HG02571 (cell line): Measurements from ENCODE around the gene USP32.

Source experiments
- ATAC-seq: cut with Tn5 transposase; IDR thresholded peaks from one replicate; pipeline ENCODE4 v1.9.1; 2021; ENCODE audit warnings: mild to moderate bottlenecking, moderate library complexity; ENCODE audit not compliant: unreplicated experiment

USP32 gene

DNA sequence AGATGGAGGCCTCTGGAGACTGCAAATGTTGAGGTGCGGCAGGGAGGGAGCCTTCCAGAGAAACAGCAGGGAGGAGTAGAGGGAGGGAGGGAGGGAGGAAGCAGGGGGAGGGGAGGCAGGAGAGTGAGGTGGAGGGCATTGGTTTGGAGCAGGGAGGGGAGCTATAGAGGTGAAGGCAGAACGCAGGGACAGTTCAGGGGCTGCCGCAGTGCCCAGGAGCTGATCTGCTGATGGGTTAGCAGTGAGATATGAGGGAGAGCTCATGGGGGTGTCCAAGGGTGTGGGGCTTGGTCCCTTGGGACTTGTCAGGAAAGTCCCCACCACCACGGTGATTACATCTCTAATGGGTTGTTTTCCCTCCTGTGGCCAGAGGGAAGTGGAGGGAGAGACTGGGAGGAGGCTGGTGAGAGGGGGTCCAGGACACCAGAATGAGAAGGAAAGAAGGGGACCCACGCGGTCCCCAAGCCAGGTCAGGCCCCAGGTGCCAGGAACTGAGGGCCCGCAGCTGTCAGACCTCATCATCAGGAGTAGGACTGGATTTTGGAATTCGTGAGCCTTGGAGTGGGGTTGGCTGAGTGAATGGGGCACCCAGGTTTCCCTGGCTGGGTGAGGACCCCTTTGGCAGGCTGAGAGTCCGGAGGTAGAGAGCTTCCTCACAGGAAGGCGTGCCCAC lies 231.0 kb downstream of the USP32 start:
- ATAC-seq = no peak

DNA sequence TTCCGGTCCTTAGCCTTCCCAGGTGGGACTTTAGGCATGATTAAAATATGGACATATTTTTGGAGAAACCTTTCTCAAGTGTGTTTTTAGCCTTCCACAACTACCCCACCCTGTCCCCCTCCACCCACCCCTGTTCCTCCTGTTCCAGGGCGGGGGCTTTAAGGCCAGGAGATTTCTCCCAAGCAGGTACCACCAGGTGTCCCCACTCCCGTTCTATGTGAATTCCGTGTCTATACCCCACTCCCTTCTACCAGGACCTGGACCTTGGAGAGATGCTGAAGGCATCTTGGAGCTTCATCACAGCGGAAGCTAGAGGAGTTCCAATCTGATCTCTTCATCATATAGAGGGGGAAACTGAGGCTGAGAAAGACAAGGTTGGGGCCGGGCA lies 232.5 kb downstream of the USP32 start:
- ATAC-seq = no peak

DNA sequence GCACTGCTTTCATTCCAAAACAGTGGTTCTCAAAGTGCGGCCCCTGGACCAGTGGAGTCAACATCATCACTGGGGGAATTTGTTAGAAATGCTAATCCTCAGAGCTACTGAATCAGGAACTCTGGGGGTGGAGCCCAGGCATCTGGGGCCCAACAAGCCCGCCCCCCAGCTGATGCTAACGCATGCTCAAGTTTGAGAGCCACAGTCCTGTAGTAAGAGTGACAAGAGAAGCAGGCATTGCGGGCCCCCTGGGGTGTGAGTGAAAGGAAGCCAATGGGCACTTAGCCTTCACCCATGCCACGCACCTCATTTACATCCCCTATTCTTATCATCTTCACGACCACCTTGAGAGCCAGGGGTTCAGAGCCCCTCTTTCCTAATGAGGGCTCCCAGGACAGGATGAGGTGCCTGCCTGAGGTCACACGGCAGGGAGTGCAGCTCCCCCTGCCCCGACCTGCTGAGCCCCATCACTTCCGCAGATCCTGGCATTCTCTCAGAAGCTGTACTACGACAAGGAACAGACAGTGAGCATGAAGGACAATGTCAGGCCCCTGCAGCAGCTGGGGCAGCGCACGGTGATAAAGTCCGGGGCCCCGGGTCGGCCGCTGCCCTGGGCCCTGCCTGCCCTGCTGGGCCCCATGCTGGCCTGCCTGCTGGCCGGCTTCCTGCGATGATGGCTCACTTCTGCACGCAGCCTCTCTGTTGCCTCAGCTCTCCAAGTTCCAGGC lies 233.0 kb downstream of the USP32 start:
- no peak for ATAC-seq

DNA sequence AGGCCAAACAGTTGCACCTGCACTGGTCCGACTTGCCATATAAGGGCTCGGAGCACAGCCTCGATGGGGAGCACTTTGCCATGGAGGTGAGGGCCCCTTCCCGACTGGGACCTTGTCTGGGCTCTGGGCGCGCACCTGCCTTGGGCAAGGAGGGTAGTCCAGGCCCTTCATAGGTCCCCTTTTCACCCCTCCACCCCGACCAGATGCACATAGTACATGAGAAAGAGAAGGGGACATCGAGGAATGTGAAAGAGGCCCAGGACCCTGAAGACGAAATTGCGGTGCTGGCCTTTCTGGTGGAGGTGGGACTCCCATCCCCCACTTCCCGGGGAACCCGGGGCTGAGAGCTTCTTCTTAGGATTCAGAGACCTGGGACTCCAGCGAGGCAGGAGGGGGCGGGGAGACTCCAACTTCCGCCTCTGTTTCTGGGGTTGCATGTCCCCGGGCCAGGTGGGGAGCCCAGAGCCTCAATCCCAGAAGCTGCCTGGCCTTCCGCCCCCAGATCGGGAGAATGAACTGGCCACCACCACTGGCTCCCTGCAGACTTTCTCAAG lies 234.4 kb downstream of the USP32 start:
- ATAC-seq = no peak

DNA sequence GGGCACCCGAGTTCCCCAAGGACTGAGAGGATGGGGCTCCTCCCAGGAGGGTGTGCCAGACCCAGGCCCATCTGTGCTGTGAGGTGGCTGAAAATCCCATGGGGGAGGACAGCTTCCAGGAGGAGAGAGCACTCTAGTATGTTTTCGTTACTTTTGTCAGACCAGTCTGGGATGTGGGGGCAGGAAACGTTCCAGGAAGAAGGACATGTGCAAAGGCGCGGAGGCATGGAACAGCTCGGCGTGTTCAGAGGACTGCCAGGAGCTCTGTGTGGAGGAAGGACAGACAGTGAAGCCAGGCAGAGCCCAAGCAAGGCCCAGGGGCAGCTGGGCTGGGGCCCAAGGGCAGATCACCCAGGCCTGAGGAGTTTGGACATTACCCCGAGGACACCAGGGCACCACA lies 235.2 kb downstream of the USP32 start:
- no peak for ATAC-seq

DNA sequence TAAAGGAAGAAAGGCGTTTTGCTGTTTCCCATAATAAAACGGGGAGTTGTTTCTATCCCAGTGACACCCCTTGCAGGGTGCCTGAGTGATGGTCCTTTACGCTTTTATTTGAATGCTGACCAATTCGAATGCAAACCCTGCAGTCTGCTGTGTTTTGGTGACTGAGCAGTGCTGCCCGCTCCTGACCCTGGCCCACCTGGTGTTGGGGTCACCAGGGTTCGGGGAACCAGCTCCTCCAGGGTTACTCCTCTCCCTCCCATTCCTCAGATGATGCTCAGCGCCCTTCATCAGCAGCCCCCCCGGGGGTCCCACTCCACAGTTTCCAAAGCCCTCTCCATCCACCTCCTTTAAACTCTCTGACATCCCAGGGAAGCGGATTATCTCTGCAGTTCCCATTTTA lies 236.1 kb downstream of the USP32 start:
- ATAC-seq = no peak

DNA sequence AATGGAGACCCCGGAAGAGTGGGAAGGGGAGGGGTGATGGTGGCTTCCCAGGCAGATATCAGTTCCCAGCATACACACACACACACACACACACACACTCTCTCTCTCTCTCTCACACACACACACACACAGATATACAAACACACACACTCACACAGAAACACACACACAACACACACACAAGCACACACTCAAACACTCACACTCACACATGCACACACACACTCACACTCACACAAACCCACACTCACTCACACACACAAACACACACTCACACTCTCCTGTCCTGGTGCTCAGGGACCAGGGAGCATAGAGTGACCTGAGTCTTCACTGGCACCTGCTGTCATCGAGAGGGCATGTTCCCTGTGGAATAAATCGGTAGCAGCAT lies 236.5 kb downstream of the USP32 start:
- no peak for ATAC-seq

DNA sequence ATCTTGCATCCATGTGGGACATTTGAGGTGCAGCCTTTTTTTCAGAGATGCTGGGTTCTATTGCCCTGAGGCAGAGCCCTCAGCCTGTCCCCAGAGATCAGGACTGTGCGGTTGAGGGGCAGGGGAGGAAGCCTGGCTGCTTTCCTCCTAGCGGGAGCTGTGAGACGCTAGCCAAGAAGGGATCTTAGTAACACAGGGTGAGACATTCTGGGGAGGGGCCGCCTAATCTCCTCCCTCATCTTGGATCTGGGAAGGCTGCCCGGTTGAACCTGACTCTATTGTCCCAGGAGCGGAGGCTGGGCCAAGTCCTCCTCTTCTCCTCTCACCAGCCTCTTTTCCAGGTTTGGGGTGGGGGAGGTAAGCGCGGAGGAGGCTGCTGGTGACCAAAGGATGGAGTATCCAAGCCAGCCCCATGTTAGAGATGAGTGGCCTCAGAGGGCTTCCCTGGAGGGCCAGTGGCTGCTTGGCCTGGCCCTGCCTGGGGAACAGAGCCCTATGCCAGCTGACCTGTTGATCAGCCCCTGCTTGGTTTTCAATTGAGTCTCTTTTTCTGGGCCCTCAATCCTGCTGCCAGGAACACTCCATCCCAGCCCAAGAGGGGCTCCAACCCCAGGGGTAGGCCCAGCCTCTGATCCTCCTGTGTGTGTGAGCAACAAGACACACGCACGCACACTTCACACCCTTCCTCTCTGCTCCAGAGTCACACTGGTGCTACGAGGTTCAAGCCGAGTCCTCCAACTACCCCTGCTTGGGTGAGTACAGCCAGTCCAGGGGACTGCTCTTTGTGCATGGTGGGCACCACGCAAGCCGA lies 237.1 kb downstream of the USP32 start:
- no peak for ATAC-seq

DNA sequence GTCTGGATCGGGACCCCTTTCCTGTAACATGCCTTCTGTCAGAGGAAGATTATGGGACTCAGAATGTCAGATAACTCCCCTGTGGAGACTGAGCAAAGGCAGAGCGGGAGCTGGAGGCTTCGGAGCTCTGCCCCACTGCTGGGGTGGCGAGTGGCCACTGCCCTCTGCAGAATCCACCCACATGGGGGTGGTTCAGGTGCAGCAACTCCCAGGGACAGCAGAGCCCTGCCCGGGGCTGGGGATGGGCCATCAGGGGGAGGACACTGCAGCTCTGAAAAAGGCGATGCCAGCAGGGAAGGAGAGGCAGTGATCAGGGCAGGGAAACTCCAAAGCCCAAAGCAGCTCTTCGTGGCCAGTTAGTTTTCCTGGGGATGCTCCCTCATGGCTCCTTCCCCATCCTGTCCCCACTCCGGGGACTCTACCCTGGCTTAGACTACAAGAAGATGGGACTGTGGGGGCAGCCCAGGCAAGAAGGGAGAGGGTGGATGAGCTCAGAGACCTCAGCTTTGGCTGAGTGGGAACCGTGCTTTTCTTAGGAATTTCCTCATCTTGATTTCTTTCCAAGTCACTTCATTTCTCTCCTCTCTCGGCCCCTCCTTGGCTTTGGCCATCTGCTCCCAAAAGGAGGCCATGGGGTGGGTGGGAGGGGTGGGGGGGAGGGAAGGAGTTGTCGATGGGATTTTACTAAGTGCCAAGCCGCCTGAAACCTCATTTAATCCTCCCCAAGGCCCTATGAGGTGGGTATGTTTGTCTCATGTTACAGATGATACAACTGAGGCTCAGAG lies 238.1 kb downstream of the USP32 start:
- no peak for ATAC-seq

DNA sequence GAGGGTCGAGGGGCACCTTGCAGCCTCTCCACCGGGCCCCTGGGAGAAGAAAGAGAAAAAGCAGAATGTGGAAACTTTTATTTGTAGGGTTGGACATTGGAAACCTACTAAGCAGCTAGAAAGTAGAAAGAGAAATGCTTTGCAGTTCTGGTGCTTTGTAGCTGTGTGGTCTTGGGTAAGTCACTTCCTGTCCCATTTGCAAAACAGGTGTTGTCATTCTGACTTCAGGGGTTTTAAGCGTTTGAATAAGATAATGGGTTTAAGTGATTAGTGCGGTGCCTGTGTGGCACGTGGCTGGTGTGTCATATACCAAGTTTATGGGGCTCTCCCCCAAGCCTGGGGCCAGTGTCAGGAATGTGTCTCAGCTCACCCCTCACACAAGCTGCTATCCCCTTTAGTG lies 240.6 kb downstream of the USP32 start:
- ATAC-seq = no peak

DNA sequence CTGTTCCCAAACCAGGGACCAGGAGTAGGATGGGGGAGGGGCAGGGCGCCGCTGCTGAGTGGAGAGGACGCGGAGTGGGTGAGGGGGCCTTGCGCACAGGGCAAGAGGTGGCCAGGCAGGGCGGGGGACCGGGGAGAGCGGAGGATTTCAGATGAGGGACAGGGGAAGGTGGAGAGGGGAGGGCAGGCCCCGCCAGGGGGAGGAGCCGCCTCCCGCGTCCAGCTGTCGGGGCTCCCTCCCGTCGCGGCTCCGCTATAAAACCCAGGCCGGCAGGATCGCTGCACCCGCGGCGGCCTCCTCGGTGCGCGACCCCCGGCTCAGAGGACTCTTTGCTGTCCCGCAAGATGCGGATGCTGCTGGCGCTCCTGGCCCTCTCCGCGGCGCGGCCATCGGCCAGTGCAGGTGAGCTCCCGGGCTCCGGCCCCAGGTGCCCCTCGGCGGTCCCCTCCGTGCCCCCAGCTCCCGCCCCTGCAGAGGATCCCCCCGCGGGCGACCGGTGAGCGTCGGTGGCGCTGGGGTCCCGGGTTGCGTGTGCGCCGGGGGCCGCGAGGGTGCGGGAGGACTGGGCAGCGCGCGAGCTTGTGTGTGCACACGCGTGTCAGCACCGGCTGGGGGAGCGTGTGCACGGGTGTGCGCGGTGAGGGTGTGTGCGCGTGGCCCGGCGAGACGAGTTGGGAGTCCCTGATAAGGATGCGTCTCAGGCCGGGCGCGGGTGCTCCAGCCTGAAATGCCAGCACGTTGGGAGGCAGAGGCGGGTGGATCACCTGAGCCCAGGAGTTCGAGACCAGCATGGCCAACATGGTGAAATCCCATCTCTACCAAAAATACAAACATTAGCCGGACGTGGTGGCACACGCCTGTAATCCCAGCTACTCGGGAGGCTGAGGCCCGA lies 242.0 kb downstream of the USP32 start, which contains the start of gene CA4:
Gene CA4 (plus strand): TSS at position 283 of the 892 bp plus-strand sequence. CDS start 62 bp downstream, at position 345.
- no peak for ATAC-seq

DNA sequence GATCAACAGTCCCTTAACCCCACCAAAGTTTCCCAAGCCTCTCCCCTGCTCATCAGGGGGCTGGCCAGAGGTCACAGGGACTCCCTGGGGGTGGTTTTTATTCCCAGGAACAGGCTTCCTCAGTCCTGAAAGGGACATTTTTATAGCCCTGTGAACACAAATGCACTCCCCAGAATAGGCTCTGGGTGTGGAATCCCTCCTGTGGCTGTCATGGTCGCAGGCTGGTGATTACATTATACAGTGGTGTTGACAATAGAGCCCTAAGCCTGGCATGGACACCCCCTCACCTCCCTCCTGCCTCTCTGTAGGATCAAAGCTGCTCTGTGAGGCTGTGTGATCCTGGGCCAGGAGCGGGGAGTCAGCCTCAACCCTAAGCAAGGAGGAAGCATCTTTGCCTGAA lies 243.6 kb downstream of the USP32 start:
- ATAC-seq = no peak

DNA sequence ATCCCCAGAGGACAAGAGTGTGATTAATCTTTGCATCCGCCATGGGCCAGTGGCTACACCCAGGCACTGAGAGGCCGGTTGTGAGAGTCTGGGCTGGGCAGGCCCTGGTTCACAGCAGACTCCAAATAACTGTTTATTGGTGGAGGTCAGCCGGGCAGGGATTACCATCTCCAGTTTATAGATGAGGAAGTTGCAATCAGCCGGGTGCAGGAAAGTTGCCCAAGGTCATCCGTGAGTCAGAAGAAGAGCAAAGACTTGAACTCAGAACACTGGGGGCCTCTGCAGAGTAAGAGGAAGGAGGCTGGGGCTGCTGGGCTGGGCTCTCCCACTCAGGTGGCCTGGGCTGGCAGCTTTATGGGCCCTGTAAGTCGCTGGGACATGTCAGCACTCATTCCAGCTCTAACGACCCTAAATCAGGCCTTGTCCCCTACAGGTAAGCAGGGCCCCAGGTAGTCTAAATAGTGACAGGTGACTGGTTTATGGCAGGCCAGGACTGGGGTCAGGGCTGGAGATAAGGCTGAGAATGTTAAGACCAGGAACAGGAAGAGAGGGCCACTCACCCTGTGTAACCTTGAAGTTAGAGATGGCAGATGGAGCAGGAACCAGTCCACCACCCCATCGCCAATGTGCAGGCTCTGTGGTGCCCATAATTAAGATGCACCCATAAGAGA lies 244.2 kb downstream of the USP32 start:
- ATAC-seq = no peak

DNA sequence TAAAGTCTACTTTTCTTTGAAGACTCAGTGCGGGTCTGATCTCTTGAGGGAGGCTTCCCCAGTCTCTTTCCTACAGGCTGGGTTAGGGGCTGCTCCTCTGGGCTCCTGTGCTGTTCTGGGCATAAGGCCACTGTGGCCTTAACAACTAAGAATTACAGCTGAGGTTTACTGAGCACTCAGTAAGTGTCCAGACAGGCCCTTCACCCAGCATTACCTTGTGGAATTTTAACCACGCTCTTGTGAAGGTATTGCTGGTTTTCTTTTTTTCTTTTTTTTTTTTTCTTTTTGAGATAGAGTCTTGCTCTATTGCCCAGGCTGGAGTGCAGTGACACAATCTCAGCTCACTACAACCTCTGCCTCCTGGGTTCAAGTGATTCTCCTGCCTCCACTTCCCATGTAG lies 245.7 kb downstream of the USP32 start:
- ATAC-seq = no peak

DNA sequence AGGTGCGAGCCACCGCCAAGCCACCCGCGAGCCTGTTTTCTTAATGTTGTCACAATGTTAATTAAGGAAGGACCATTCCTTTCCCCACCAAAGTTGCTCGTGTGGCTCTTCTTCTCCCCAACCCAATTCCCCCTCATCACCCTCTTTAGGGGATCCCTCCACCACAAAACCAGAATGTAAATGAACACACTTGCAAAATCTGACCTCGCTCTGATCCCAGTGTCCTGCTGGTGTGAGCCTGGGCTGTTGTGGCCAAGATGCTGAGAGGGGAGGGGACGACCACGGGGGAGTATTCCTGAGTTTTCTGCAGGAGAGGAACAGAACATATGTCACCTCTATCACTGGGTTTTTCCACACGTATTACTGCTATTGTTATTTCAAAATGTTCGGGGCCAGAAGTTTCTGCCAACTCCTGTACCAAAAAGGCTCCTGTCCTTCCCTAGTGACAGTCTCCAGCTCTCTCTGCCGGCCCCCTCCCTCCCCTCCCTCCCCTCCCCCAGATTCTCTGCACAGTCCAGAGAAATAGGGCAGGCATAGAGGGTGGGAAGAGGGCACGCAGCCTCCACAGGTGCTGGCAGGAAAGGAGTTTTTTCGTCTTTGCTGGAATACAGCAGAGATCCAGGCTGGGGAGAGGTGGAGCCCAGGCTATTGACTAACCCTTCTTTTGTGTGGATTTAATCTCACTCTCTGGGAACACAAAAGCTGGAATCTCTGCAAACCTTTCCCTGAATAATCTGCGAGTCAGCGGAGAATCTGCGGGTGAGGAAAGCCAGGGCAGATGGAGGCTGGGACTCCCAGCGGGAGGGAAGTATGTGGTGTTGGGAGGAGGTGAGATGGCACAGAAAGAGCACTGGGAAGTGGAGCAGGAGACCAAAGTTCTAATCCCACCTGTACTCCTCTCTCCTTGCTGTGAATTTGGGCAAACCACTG lies 246.7 kb downstream of the USP32 start:
- ATAC-seq = no peak

DNA sequence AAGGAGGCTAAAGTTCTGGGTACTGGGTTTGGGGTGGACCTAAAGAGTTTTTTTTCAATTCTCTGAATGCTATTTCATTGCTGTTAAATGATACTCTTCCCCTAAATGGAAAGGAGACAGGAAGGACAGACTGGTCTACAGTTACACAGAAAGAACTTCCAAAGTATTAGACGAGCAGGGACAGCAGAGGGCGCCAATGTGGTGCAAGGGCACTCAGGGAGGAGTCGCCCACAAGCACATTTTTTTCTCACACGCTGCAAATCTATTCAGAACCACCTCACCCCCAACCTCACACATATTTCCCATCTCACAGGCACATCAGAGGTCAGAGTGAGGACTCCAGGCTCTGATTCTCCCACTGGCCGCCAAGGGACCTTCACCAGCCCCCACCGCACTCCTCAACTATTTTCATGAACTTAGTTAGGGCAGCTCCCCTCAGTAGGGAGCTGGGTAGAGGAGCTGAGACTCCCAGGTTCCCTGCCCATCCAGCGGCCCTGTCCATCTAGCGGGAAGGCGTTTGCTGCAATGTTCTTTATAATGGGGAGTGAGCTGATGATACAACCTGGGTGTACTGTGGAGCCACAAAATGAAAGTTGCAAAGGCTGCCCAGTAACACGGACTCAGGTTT lies 248.9 kb downstream of the USP32 start:
- no peak for ATAC-seq

DNA sequence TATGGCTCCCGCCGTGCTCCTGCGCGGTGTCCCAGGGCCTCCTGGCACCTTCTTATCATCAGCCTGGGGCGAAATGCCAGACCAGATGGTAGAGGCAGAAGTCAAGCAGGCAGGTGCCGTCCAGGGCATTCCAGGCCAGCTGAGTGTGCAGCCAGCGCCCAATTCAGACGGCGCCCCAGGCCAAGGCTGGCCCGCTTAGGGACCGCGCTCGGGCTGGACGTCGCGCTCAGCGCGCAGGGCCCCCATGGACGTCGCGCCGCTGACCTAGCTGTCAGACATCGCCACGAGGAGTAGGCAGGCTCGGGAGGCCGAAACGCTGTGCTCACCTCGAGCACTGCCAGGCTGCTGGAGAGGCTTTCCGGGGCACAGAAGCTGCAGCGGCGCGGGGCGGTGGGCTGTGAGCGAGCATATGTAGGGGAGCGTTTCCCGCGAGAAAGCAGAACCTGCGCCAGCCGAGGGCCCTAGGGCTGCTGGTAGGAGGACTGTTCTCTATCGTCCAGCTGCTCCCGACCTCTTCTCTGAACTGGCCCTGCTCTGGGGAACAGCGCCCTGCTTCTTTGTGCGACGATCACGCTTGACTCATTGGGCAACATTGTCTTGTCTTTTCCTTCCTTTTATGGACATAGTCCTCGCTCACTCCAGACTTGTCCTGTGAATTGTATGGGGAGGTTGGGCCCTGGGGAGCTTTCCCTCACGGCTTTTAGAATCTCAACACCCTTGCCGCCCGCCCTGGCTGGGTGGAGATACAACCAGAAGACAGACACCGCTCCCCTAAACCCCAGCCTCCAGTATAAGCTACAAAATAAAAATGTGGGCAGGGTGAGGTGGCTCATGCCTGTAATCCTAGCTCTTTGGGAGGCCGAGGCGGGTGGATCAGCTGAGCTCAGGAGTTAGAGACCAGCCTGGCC lies 250.6 kb downstream of the USP32 start:
- ATAC-seq = no peak
